HepG2 (cell line): ENCODE data around the gene NCKIPSD. TPM values are rescaled to one million over a fixed set of nuclear protein-coding genes. Genes with fewer than 3 reads are reported as not detected.
A peak's percentile ranks its signal among the peaks of the same experiment; 100 is the strongest.

ENCODE experiments used
- ATAC-seq: fragments of 200-7000 bp; cut with Tn5 transposase; 3 replicates; pipeline ENCODE4 v1.9.1; 2020; ENCODE audit warnings: mild to moderate bottlenecking, moderate library complexity
- BruUV-seq: library from RNA; stranded (reverse); fragments of 400-500 nt; replicated peaks from 2 replicates; lab custom pipeline; 2021; lab: Mats Ljungman, UMichigan
- CTCF ChIA-PET: fragments of 300-600 bp; formaldehyde crosslinking; extraction: SDS; loops from one replicate; lab custom pipeline; 2021; ENCODE audit warnings: low total read pairs, inconsistent platforms, low intra/inter-chr PET ratio; lab: Yijun Ruan, JAX
- POLR2A ChIA-PET: fragments of 350-600 bp; sonication (Branson Sonifier 250); formaldehyde crosslinking; loops from one replicate; lab custom pipeline; 2020; ENCODE audit warnings: antibody characterized with exemption, inconsistent platforms; lab: Yijun Ruan, JAX
- DNase-seq: peaks from one replicate; pipeline ENCODE4 v3.0.0-alpha.2; 2015; ENCODE audit warnings: low spot score
- FAIRE-seq: peaks from 3 replicates; lab custom pipeline; 2011; peaks lifted over from hg19 to GRCh38; lab: Jason Lieb, UNC
- H2AFZ ChIP-seq: one replicate; pipeline ENCODE4 v1.6.1; 2011; ENCODE audit warnings: low read length, inconsistent platforms
- H3K27ac ChIP-seq: fragments of 300-600 bp; 3 replicates; pipeline ENCODE4 v1.8.0; 2011; ENCODE audit warnings: mixed run types, mild to moderate bottlenecking, mixed read lengths, low read length, inconsistent platforms; ENCODE audit not compliant: insufficient read depth; ENCODE audit errors: extremely low read length
- H3K27me3 ChIP-seq, 2 experiments: fragments of 200-600 bp in 1 of 2; 2 replicates in 1 of 2; 3 replicates in 1 of 2; pipeline versions ENCODE4 v1.6.0 to v1.8.0; 2011; ENCODE audit warnings: low read length in 2 of 2, mild to moderate bottlenecking in 2 of 2, moderate library complexity in 2 of 2, inconsistent platforms in 1 of 2; ENCODE audit not compliant: insufficient read depth in 2 of 2, control insufficient read depth in 1 of 2
- H3K36me3 ChIP-seq, 2 experiments: fragments of 200-600 bp in 1 of 2; replicated peaks in 1 of 2; 2 replicates in 1 of 2; 3 replicates in 1 of 2; pipeline versions ENCODE4 v1.5.1 to v1.8.0; 2011; ENCODE audit warnings: low read length in 2 of 2, inconsistent platforms in 1 of 2; ENCODE audit not compliant: insufficient read depth in 2 of 2, control insufficient read depth in 1 of 2
- H3K4me1 ChIP-seq: 2 replicates; pipeline ENCODE4 v1.5.1; 2012; ENCODE audit warnings: low read length, inconsistent platforms; ENCODE audit not compliant: insufficient read depth
- H3K4me2 ChIP-seq: 2 replicates; pipeline ENCODE4 v1.6.0; 2011; ENCODE audit warnings: low read depth, low read length, inconsistent platforms
- H3K4me3 ChIP-seq, 3 experiments: fragments of 200-600 bp in 1 of 3; sonication (generic), shearing (Covaris generic) in 1 of 3; replicated peaks in 1 of 3; 2 replicates each; pipeline ENCODE4 v1.5.1; 2011 to 2016; ENCODE audit warnings: low read length in 3 of 3, inconsistent platforms in 2 of 3, low read depth in 2 of 3, mild to moderate bottlenecking in 2 of 3, control low read depth in 1 of 3, mixed read lengths in 1 of 3; ENCODE audit not compliant: insufficient read depth in 1 of 3
- H3K79me2 ChIP-seq: one replicate; pipeline ENCODE4 v1.6.1; 2011; ENCODE audit warnings: low read length, inconsistent platforms; ENCODE audit not compliant: insufficient read depth
- H3K9ac ChIP-seq: 2 replicates; pipeline ENCODE4 v1.6.0; 2011; ENCODE audit warnings: mild to moderate bottlenecking, low read depth, low read length, inconsistent platforms; ENCODE audit not compliant: insufficient read depth
- H3K9me3 ChIP-seq: 2 replicates; pipeline ENCODE4 v1.5.1; 2012; ENCODE audit warnings: mild to moderate bottlenecking, low read length
- H4K20me1 ChIP-seq: 2 replicates; pipeline ENCODE4 v1.6.0; 2011; ENCODE audit warnings: inconsistent platforms, mild to moderate bottlenecking, low read length, moderate library complexity; ENCODE audit not compliant: insufficient read depth
- CHD2 ChIP-seq: IDR thresholded peaks from 2 replicates; pipeline ENCODE4 v1.6.1; 2011; ENCODE audit warnings: low read depth, low read length, improper control_type of control experiment
- HBP1 ChIP-seq: IDR thresholded peaks from 2 replicates; pipeline ENCODE4 v1.6.1; 2016; ENCODE audit warnings: low read depth, control low read depth
- KDM5B ChIP-seq: sonication (generic); formaldehyde crosslinking; IDR thresholded peaks from 2 replicates; pipeline ENCODE4 v1.4.0; 2020; ENCODE audit warnings: missing genetic modification reagents, mild to moderate bottlenecking, borderline replicate concordance
- NAIF1 ChIP-seq: sonication (generic); formaldehyde crosslinking; IDR thresholded peaks from 2 replicates; pipeline ENCODE4 v1.5.0; 2020; ENCODE audit warnings: mild to moderate bottlenecking, missing genetic modification reagents, borderline replicate concordance
- SALL2 ChIP-seq: sonication (generic); formaldehyde crosslinking; IDR thresholded peaks from 2 replicates; pipeline ENCODE4 v1.8.1; 2023; ENCODE audit warnings: mild to moderate bottlenecking, missing genetic modification reagents, inconsistent platforms
- SNAI1 ChIP-seq: sonication (generic); formaldehyde crosslinking; IDR thresholded peaks from 2 replicates; pipeline ENCODE4 v1.5.0; 2020; ENCODE audit warnings: mild to moderate bottlenecking, missing genetic modification reagents, borderline replicate concordance
- SOX13 ChIP-seq, 3 experiments: fragments of 450-650 bp in 1 of 3; sonication (generic) in 1 of 3; formaldehyde crosslinking in 1 of 3; IDR thresholded peaks in 2 of 3; conservative IDR thresholded peaks in 1 of 3; 2 replicates each; pipeline versions ENCODE4 v1.5.0 to v1.6.1; 2016 to 2020; ENCODE audit warnings: antibody characterized with exemption in 1 of 3, mild to moderate bottlenecking in 1 of 3, missing compliant biosample characterization in 1 of 3, missing genetic modification reagents in 1 of 3, moderate library complexity in 1 of 3
- YY1 ChIP-seq: IDR thresholded peaks from 2 replicates; pipeline ENCODE4 v1.6.1; 2011; ENCODE audit warnings: low read length, low read depth, moderate library complexity, mild to moderate bottlenecking; ENCODE audit not compliant: insufficient read depth, insufficient replicate concordance
- ZEB1 ChIP-seq: IDR thresholded peaks from 2 replicates; pipeline ENCODE4 v1.6.1; 2012; ENCODE audit warnings: mild to moderate bottlenecking, low read depth, inconsistent platforms; ENCODE audit not compliant: insufficient replicate concordance
- ZFP82 ChIP-seq: sonication (generic); formaldehyde crosslinking; IDR thresholded peaks from 2 replicates; pipeline ENCODE4 v1.5.1; 2020; ENCODE audit warnings: mild to moderate bottlenecking, missing genetic modification reagents, borderline replicate concordance
- ZNF280D ChIP-seq: sonication (generic); formaldehyde crosslinking; IDR thresholded peaks from 2 replicates; pipeline ENCODE4 v1.5.1; 2020; ENCODE audit warnings: mild to moderate bottlenecking, missing genetic modification reagents
- ZNF616 ChIP-seq: sonication (generic); formaldehyde crosslinking; IDR thresholded peaks from 2 replicates; pipeline ENCODE4 v1.5.0; 2020; ENCODE audit warnings: low read depth, mild to moderate bottlenecking, missing genetic modification reagents
- ZNF761 ChIP-seq: sonication (generic); formaldehyde crosslinking; conservative IDR thresholded peaks from 2 replicates; pipeline ENCODE4 v1.4.0; 2020; ENCODE audit warnings: mild to moderate bottlenecking, missing genetic modification reagents
- ZNF780A ChIP-seq: sonication (generic); formaldehyde crosslinking; IDR thresholded peaks from 2 replicates; pipeline ENCODE4 v1.8.0; 2022; ENCODE audit warnings: mild to moderate bottlenecking, missing genetic modification reagents, moderate library complexity
- ZNF879 ChIP-seq: sonication (generic); formaldehyde crosslinking; IDR thresholded peaks from 2 replicates; pipeline ENCODE4 v1.8.1; 2023; ENCODE audit warnings: missing genetic modification reagents
- WGBS: methylation state at CpG from one replicate; pipeline ENCODE4 v1.1.6; 2017; ENCODE audit warnings: low lambda C conversion rate; 5-methylcytosine and 5-hydroxymethylcytosine counted together
- in situ Hi-C: cut with HindIII; loops from 2 replicates; pipeline ENCODE4 v1.10.0; 2017; ENCODE audit warnings: low pct_unique_long_range_greater_than_20kb; ENCODE audit not compliant: extremely low pct_ligation_motif_present
- intact Hi-C: fragments of 100-400 bp; cut with micrococcal nuclease; formaldehyde crosslinking; loops from one replicate; pipeline ENCODE4 v1.10.0; 2022; ENCODE audit not compliant: unreplicated experiment
- polyA plus RNA-seq, 8 experiments: library from polyadenylated mRNA; depleted of rRNA in 3 of 8; stranded (reverse) in 7 of 8; unstranded in 1 of 8; fragments of >200 nt; fragmentation: Illumina TruSeq in 4 of 8; extraction: Trizol in 4 of 8; gene quantifications; 2 replicates each; pipeline versions ENCODE4 v1.2.1 to v1.2.3, GENCODE V29; 2011 to 2016; ENCODE audit warnings: low read depth in 4 of 8, missing spikeins in 1 of 8, mixed read lengths in 1 of 8; ENCODE audit not compliant: insufficient read depth in 1 of 8
- total RNA-seq, 5 experiments: library from RNA; depleted of rRNA; stranded (reverse); fragments of >200 nt; fragmentation: Illumina TruSeq; extraction: Trizol; gene quantifications; 2 replicates each; pipeline ENCODE4 v1.2.3, GENCODE V29; 2016; ENCODE audit warnings: low read depth in 1 of 5

Gene NCKIPSD
- total and polyA plus RNA-seq, 2 of the 13 experiments (the other 11 are each of a cell fraction or from before 2014, with no cell fraction given): 13.5 to 35.2 TPM

DNA sequence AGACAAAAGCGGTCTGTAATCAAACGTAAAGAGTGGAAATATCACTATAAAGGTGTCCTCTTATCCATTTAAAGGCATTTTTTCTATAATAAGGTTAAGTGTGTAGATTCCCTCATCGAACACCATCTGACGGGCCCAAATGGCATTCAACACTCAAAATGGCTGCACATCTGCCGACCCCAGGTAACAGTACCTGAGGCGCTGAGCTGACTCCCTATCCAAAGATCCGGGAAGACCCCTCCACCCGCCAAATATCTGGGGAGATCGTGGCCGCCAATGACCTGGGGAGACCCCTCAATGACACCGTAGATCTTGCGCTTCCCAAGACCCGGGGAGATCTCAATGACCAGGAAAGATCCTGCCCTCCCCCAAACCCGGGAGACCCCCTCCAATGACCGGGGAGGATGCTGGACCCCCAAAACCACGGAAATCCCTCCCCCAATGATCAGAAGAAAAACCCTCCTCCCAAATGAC lies 30.8 kb upstream of the NCKIPSD start:
- H3K9me3 ChIP-seq: no peaks in the 10 kb centered on the region
- peak overlapping the region; percentile 100 for H3K9ac ChIP-seq
- H3K27ac ChIP-seq: peak overlapping the region; percentile 97
- ChIA-PET POLR2A (interaction anchor here (0.7 to 5.3 kb wide), 16 partner anchors 9 to 377 kb away, joined by 3 to 59 read pairs (median 4); partner anchors contain the start of genes CCDC51, PFKFB4, QRICH1 and SLC26A6), CTCF (no interaction called here)
- BruUV-seq: no TSS peak
- intact Hi-C loops (no loop called here), in situ Hi-C loops (no loop called here)
- peak overlapping the region; percentile 96 to 98 (median 97) for H3K4me3 ChIP-seq
- peaks cover 35% of the 10 kb centered on the region for H4K20me1 ChIP-seq
- H3K79me2 ChIP-seq: peaks cover 54% of the 10 kb centered on the region
- 2% methylated on average over 7 of the region's 16 CpGs for WGBS
- peaks cover 60% of the 10 kb centered on the region for H3K4me1 ChIP-seq
- no peak overlapping the region for H2AFZ ChIP-seq
- TF ChIP-seq KDM5B (no peak), HBP1 (CRISPR knock-in tag) (0 out of 2 replicates have a peak, but pooled peaks have one; percentile 44), CHD2 (0 out of 2 replicates have a peak, but pooled peaks have one; percentile 1), SALL2 (CRISPR knock-in tag) (0 out of 2 replicates have a peak, but pooled peaks have one; percentile 13), NAIF1 (peak; percentile 23; the same call in 1 of the 2 replicates), ZNF879 (CRISPR knock-in tag) (peak; percentile 48; the same call in 1 of the 2 replicates), ZNF780A (CRISPR knock-in tag) (no peak), SNAI1 (CRISPR knock-in tag) (0 out of 2 replicates have a peak, but pooled peaks have one; percentile 28), SOX13 (IDR thresholded peaks at IDR 0.05) (peak; percentile 6; the same call in 1 of the 2 replicates), SOX13 (CRISPR knock-in tag; conservative IDR thresholded peaks at IDR 0.05 in 1 of 2, IDR thresholded peaks at IDR 0.05 in 1 of 2) (no peak), ZNF761 (no peak), YY1 (peak; percentile 83), ZNF616 (no peak), ZEB1 (peak; percentile 24), ZFP82 (0 out of 2 replicates have a peak, but pooled peaks have one; percentile 67), ZNF280D (CRISPR knock-in tag) (no peak)
- H3K27me3 ChIP-seq: no peaks in the 10 kb centered on the region; a peak in 1 of 5 replicates
- no peak for ATAC-seq
- no peak for DNase-seq
- H3K4me2 ChIP-seq: peak overlapping the region; percentile 75
- FAIRE-seq: no peak
- H3K36me3 ChIP-seq: peaks cover 1 to 13% of the 10 kb centered on the region in 2 experiments
